ENCODE data around the gene HINT2.

The HINT2 gene

DNA sequence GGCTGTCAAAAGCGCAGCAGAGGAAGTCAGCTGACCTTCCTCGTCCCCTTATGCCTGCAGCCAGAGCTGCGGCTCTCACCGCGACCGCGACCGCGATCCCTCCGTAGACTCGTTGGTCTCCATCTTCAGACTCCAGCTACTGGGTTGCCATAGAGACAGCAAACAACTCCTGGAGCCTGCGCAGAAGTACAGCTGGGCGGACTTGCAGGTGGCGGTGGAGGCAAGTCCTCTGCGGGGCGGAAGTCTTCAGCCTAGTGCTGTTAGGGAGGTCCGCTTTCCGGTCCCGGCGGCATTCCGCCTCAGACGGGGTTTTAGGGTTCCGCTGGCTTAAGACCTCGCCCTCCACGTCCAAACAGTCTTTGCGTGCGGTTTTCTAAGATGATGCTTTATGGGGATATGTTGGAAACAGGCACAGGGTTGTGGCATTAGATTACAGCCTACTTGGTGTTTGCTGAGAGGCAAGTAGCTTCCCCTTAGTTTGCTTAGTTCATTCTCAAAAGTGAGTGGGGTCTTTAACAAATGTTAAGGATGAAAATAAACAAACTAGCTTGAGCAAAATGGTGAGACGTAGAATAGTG lies 2.7 kb downstream of the HINT2 start, which contains the start of gene SPAG8:
Gene SPAG8, minus strand, starts transcription at position 238 of the 578 bp plus-strand sequence. Its CDS starts 115 bp downstream, at position 123.
- peak; percentile 63 to 98 (median 91) for DNase-seq

- DNase-seq = peak in 29 of 58 donors; percentile 12 to 70 (median 33)
These were observed 3.3 kb downstream of the HINT2 start for GRCh38 chr9:35811381-35812024.

DNA sequence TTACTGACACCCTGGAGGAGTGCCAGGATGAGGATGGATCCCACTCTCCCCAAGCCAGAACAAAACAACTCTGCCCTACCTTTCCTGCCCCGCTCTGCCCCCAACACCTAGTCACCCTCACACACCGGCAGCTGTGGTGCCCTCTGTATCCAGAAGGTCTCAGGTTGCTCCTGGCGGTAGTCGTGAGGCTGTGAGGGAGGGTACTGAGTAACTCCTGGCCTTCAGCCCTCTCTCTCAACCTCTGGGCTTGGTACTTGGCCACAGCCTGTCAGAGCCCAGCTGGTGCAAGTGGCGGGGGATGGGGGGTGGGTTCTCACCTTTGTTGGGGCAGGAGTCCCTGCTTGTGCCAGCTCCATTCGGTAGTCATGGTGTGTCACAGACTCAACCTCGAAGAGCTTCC lies 4.7 kb downstream of the HINT2 start:
- no peak for DNase-seq

- DNase-seq = no peak
These were observed 6.4 kb downstream of the HINT2 start for GRCh38 chr9:35808433-35808832.

DNA sequence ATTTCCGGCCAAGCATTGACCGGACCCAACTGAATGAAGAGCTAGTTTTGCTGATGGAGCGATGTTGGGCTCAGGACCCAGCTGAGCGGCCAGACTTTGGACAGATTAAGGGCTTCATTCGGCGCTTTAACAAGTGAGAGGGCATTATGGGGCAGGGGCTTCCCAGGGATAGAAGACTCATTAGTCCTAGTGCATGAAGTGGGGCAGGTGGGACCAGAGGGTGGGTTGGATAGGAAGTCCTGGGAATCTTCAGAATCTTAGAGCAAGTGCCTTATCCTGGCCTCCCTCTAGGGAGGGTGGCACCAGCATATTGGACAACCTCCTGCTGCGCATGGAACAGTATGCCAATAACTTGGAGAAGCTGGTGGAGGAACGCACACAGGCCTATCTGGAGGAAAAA lies 8.7 kb downstream of the HINT2 start:
- no peak for DNase-seq

GRCh38 chr9:35801328-35802128 lies 13.3 kb downstream of the HINT2 start:
- DNase-seq = no peak

GRCh38 chr9:35800530-35800929 lies 14.3 kb downstream of the HINT2 start:
- no peak for DNase-seq

DNA sequence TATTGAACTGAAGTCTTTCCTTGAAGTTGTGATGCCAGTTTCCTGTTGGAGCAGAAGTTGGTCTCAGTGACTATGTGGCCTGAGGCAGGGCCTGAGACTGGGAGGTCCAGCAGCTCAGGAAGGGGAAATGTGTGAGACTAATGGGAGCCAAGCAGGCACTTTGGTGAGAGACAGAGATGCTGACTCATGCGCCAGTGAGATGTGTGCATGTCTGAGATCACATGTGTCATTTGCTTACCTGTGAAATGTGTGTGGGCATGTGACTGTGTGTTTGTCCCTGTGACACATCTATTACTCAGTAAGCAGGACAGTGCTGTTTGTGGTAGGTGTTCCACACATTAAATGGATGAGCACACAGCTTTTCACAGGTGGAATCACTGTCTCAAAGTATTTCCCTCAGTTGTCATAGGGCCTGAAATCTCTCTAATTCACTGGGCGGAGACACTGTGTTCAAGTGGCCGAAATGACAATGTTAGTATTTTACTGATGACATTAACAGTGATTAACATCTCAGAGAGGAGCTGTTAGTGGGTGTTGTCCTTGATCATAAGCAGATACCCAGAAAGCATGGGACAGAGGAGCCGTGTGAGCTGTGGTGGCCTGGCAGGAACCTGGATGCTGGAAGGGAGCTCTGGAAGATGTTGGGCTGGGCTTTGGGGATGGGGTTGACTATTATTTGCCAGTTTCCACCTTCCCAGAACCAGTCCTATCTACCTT lies 16.0 kb downstream of the HINT2 start:
- no peak for DNase-seq

DNA sequence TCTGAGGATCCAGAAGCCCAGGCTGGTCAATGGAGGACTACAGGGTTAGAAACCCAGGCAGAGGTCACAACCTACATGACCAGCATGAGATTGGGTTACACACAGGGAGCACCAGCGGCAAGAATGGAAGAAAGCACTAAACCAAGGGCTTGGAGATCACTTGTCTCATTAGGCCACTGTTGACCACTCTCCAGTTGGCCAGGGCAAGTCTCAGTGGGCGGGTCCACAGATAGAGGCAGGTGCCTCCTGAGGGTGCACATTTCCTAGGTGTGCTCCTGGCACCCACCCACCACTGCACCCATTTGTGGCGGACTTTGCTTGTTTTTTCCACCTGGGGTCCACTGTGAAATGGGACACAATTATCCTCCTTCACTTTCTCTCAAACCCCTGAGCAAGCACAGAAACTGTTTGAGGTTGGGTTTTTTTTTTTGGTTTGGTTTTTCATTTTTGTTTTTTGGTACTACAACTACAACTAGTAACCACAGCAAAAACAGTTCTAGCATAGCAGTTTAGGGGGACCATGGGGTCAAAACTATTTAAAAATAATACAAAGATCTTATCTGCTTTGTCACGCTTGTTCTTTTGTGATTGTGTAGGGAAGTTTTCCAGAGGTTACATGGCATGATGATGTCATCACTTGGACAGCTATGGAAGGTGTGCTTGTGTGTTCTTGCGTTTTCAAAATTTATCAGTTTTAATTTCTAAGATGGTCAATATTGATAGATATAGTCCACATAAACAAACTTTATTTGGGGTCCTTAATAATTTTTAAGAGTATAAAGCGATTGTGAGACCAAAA lies 17.3 kb downstream of the HINT2 start:
- DNase-seq = no peak

- no peak for DNase-seq
These were observed 19.1 kb downstream of the HINT2 start for GRCh38 chr9:35795695-35796094.

- no peak for DNase-seq
These were observed 21.4 kb downstream of the HINT2 start for GRCh38 chr9:35793461-35793860.

- DNase-seq = no peak
These were observed 22.0 kb downstream of the HINT2 start for GRCh38 chr9:35792826-35793225.

GRCh38 chr9:35792024-35792813 lies 22.6 kb downstream of the HINT2 start:
- no peak for DNase-seq

- DNase-seq = peak in 8 of 58 donors; percentile 6 to 39 (median 22)
These were observed 23.4 kb downstream of the HINT2 start, which contains the start of gene NPR2 for GRCh38 chr9:35791297-35791921. TSS of gene NPR2 (plus strand) at chr9:35791591. CDS start at chr9:35792409, 818 bp downstream.

- DNase-seq = peak in 49 of 58 donors; percentile 9 to 79 (median 47)
These were observed 24.2 kb downstream of the HINT2 start for GRCh38 chr9:35790385-35791296.

- DNase-seq = no peak
These were observed 24.8 kb downstream of the HINT2 start for GRCh38 chr9:35790025-35790384.

DNA sequence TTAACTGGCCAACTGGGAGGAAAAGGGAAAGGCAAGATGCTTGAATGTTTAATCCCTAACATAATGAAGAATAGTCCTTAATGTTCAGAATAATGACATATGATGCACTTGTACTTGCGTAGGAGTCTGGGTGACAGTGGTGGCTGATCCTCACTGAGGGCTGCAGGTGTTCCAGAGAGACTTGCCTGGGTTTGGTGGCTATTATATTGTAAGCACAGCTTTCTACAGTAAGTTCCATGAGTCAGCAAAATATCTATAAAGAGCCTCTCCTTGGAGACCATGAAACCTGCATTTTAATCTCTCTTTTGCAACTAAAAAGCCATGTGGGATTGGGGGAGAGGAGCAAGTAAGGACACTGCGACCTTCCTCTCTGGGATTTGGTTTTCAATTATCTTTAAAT lies 25.3 kb downstream of the HINT2 start:
- no peak for DNase-seq

GRCh38 chr9:35783418-35783817 lies 31.4 kb downstream of the HINT2 start:
- DNase-seq = no peak

All from anterior cingulate cortex (tissue), 58 donors.